ENCODE measurements around the gene PRDM16. TPM values are rescaled to one million over a fixed set of nuclear protein-coding genes. Genes with fewer than 3 reads are reported as not detected.

Gene PRDM16
- total and polyA plus RNA-seq, 2 of the 13 experiments (the other 11 are each of a cell fraction or from before 2014, with no cell fraction given) = 0.15 to 0.81 TPM

- WGBS (ENCODE audit: low lambda C conversion rate) = 76% methylated on average over 16 of the region's 19 CpGs
- CTCF ChIA-PET (ENCODE audit: low intra/inter-chr PET ratio, low total read pairs) = interaction anchor here (1.7 to 1.9 kb wide), 2 partner anchors 35 to 219 kb away, joined by 6 to 11 read pairs; no protein-coding TSS in a partner anchor
- Histone ChIP-seq H3K4me1 (ENCODE audit: insufficient read depth, low read length) (peaks cover 47% of the 10 kb centered on the region), H3K4me3 (replicated peaks in 1 of 3; ENCODE audit: insufficient read depth in 1 of 3, low read depth in 2 of 3, low read length in 3 of 3) (no peak overlapping the region), H3K27me3 (ENCODE audit: control insufficient read depth in 1 of 2, insufficient read depth in 2 of 2, low read length in 2 of 2) (peaks cover 2 to 4% of the 10 kb centered on the region in 2 experiments; a peak in 2 of 5 replicates), H3K9ac (ENCODE audit: insufficient read depth, low read depth, low read length) (no peak overlapping the region), H3K4me2 (ENCODE audit: low read depth, low read length) (no peak overlapping the region), H3K9me3 (ENCODE audit: low read length) (no peaks in the 10 kb centered on the region), H3K79me2 (ENCODE audit: insufficient read depth, low read length) (no peaks in the 10 kb centered on the region), H4K20me1 (ENCODE audit: insufficient read depth, low read length) (no peaks in the 10 kb centered on the region), H2AFZ (ENCODE audit: low read length) (no peak overlapping the region), H3K36me3 (replicated peaks in 1 of 2; ENCODE audit: control insufficient read depth in 1 of 2, insufficient read depth in 2 of 2, low read length in 2 of 2) (no peaks in the 10 kb centered on the region), H3K27ac (ENCODE audit: extremely low read length, insufficient read depth, low read length) (no peak overlapping the region)
- intact Hi-C loops (cut with micrococcal nuclease; ENCODE audit: unreplicated experiment) = loop anchor here (2.0 kb wide), 1 partner anchor 220 kb away; no protein-coding TSS in a partner anchor
- FAIRE-seq = no peak
- DNase-seq (ENCODE audit: low spot score) = no peak
- BruUV-seq (replicated peaks) = no TSS peak
- in situ Hi-C loops (cut with HindIII; ENCODE audit: extremely low pct_ligation_motif_present, low pct_unique_long_range_greater_than_20kb) = loop anchor here (25.0 kb wide), 1 partner anchor 223 kb away; the partner anchor contains the start of gene PRDM16
- POLR2A ChIA-PET = no interaction called here
- no peak for ATAC-seq
- TF ChIP-seq ZNF367 (CRISPR knock-in tag; IDR thresholded peaks at IDR 0.05; ENCODE audit: borderline replicate concordance) (no peak), SALL2 (CRISPR knock-in tag; IDR thresholded peaks at IDR 0.05) (no peak), ZHX2 (IDR thresholded peaks at IDR 0.05; ENCODE audit: low read depth) (no peak), ZHX2 (CRISPR knock-in tag; IDR thresholded peaks at IDR 0.05; ENCODE audit: borderline replicate concordance) (no peak), ZNF770 (CRISPR knock-in tag; IDR thresholded peaks at IDR 0.05) (no peak), POLR2AphosphoS2 (IDR thresholded peaks at IDR 0.05; ENCODE audit: low read depth, low read length) (no peak), ZNF512B (CRISPR knock-in tag; IDR thresholded peaks at IDR 0.05; ENCODE audit: borderline replicate concordance) (no peak), E2F1 (CRISPR knock-in tag; IDR thresholded peaks at IDR 0.05) (no peak), BRF2 (CRISPR knock-in tag; IDR thresholded peaks at IDR 0.05) (no peak)
Measured at GRCh38 chr1:3285106-3285740, 216.2 kb downstream of the PRDM16 start.
